K562 (cell line): ENCODE measurements around the gene AAR2. TPM values are rescaled to one million over a fixed set of nuclear protein-coding genes. Genes with fewer than 3 reads are reported as not detected.

ENCODE experiments used
- ATAC-seq: fragments of 200-7000 bp; cut with Tn5 transposase; 3 replicates; pipeline ENCODE4 v1.9.1; 2020; ENCODE audit warnings: moderate library complexity
- BruUV-seq: library from RNA; stranded (reverse); fragments of 400-500 nt; replicated peaks from 2 replicates; lab custom pipeline; 2021; lab: Mats Ljungman, UMichigan
- CTCF ChIA-PET: fragments of 300-600 bp; formaldehyde crosslinking; extraction: SDS; loops from one replicate; lab custom pipeline; 2021; ENCODE audit warnings: low intra/inter-chr PET ratio; lab: Yijun Ruan, JAX
- POLR2A ChIA-PET: fragments of 300-600, 350-650 bp; sonication (Branson Sonifier 250); formaldehyde crosslinking; extraction: SDS; loops from one replicate; lab custom pipeline; 2021; ENCODE audit warnings: antibody characterized with exemption, inconsistent platforms; lab: Yijun Ruan, JAX
- DNase-seq, 4 experiments: peaks; one replicate each; pipeline versions ENCODE4 v3.0.0 to v3.0.0-alpha.2; 2011 to 2018; ENCODE audit warnings: low spot score in 3 of 4, mixed read lengths in 3 of 4; ENCODE audit errors: extremely low read depth in 1 of 4
- FAIRE-seq: peaks from 2 replicates; lab custom pipeline; 2011; peaks lifted over from hg19 to GRCh38; lab: Jason Lieb, UNC
- H2AFZ ChIP-seq: 2 replicates; pipeline ENCODE4 v1.6.0; 2011; ENCODE audit warnings: low read depth, low read length, control low read depth, inconsistent platforms
- H3K27ac ChIP-seq: fragments of 200-600 bp; 3 replicates; pipeline ENCODE4 v1.8.0; 2011; ENCODE audit warnings: low read depth, mild to moderate bottlenecking, control low read depth, inconsistent platforms, low read length, moderate library complexity, mixed read lengths; ENCODE audit errors: extremely low read depth
- H3K27me3 ChIP-seq, 2 experiments: fragments of 300-600 bp in 1 of 2; 2 replicates in 1 of 2; 3 replicates in 1 of 2; pipeline versions ENCODE4 v1.6.0 to v1.8.0; 2011; ENCODE audit warnings: inconsistent platforms in 2 of 2, low read length in 2 of 2, mild to moderate bottlenecking in 1 of 2, mixed read lengths in 1 of 2, moderate library complexity in 1 of 2; ENCODE audit not compliant: control insufficient read depth in 2 of 2, insufficient read depth in 2 of 2
- H3K36me3 ChIP-seq: fragments of 300-600 bp; 3 replicates; pipeline ENCODE4 v1.8.0; 2011; ENCODE audit warnings: mild to moderate bottlenecking, low read length, inconsistent platforms; ENCODE audit not compliant: control insufficient read depth, insufficient read depth
- H3K4me1 ChIP-seq, 2 experiments: fragments of 200-600 bp in 1 of 2; replicated peaks in 1 of 2; 2 replicates in 1 of 2; 3 replicates in 1 of 2; pipeline versions ENCODE4 v1.5.1 to v1.8.0; 2011; ENCODE audit warnings: inconsistent platforms in 2 of 2, low read length in 2 of 2, mild to moderate bottlenecking in 1 of 2, mixed read lengths in 1 of 2, moderate library complexity in 1 of 2; ENCODE audit not compliant: control insufficient read depth in 2 of 2, insufficient read depth in 2 of 2
- H3K4me2 ChIP-seq: 2 replicates; pipeline ENCODE4 v1.6.1; 2011; ENCODE audit warnings: low read length, control low read depth, inconsistent platforms, mixed read lengths; ENCODE audit not compliant: insufficient read depth
- H3K4me3 ChIP-seq: fragments of 200-600 bp; sonication (generic), shearing (Covaris generic); 2 replicates; pipeline ENCODE4 v1.5.1; 2016; ENCODE audit warnings: control low read depth, inconsistent platforms
- H3K79me2 ChIP-seq: fragments of 200-600 bp; 3 replicates; pipeline ENCODE4 v1.8.0; 2011; ENCODE audit warnings: low read length, inconsistent platforms; ENCODE audit not compliant: control insufficient read depth, insufficient read depth
- H3K9ac ChIP-seq, 2 experiments: 2 replicates each; pipeline versions ENCODE4 v1.6.0 to v1.6.1; 2011; ENCODE audit warnings: low read depth in 2 of 2, low read length in 2 of 2, control low read depth in 1 of 2, inconsistent platforms in 1 of 2, mild to moderate bottlenecking in 1 of 2, mixed read lengths in 1 of 2; ENCODE audit not compliant: insufficient read depth in 1 of 2
- H3K9me1 ChIP-seq: one replicate; pipeline ENCODE4 v1.6.0; 2011; ENCODE audit warnings: inconsistent platforms, mild to moderate bottlenecking, low read length, moderate library complexity; ENCODE audit not compliant: control insufficient read depth, insufficient read depth
- H3K9me3 ChIP-seq: replicated peaks from 2 replicates; pipeline ENCODE4 v1.5.1; 2011; ENCODE audit warnings: low read depth, low read length, inconsistent platforms; ENCODE audit not compliant: control insufficient read depth, insufficient read depth
- H4K20me1 ChIP-seq: replicated peaks from 2 replicates; pipeline ENCODE4 v1.6.1; 2011; ENCODE audit warnings: low read length, inconsistent platforms, mixed read lengths; ENCODE audit not compliant: control insufficient read depth, insufficient read depth
- KAT7 ChIP-seq: sonication (generic); formaldehyde crosslinking; IDR thresholded peaks from 2 replicates; pipeline ENCODE4 v1.8.0; 2022; ENCODE audit warnings: missing genetic modification reagents, mild to moderate bottlenecking, borderline replicate concordance
- RBBP5 ChIP-seq: fragments of 200-600 bp; sonication (generic); IDR thresholded peaks from 2 replicates; pipeline ENCODE4 v1.6.1; 2012; ENCODE audit warnings: borderline replicate concordance, mild to moderate bottlenecking, low read length, control low read depth, inconsistent platforms; ENCODE audit not compliant: insufficient read depth, poor library complexity, severe bottlenecking
- ZC3H11A ChIP-seq: IDR thresholded peaks from 2 replicates; pipeline ENCODE4 v1.6.1; 2012; ENCODE audit warnings: low read depth, low read length, improper control_type of control experiment
- ZC3H8 ChIP-seq: fragments of 450-650 bp; IDR thresholded peaks from 2 replicates; pipeline ENCODE4 v1.6.1; 2017
- ZSCAN32 ChIP-seq: fragments of 450-650 bp; formaldehyde crosslinking; IDR thresholded peaks from 2 replicates; pipeline ENCODE4 v1.4.0; 2020; ENCODE audit warnings: mild to moderate bottlenecking, moderate library complexity
- WGBS: fragments of 100-300 bp; shearing (Covaris generic); methylation state at CpG from one replicate; pipeline ENCODE4 v1.1.6; 2016; ENCODE audit warnings: low coverage, mixed read lengths; ENCODE audit not compliant: insufficient coverage; ENCODE audit errors: missing lambda C conversion rate; 5-methylcytosine and 5-hydroxymethylcytosine counted together
- in situ Hi-C: fragments of 300-500 bp; cut with MboI; formaldehyde crosslinking; loops from 4 replicates; pipeline ENCODE4 v1.15.0; 2018; ENCODE audit warnings: inconsistent platforms, mixed read lengths
- intact Hi-C: fragments of 100-400 bp; cut with micrococcal nuclease; formaldehyde crosslinking; loops from 2 replicates; pipeline ENCODE4 v1.14.2; 2022
- polyA plus RNA-seq, 8 experiments: library from polyadenylated mRNA; depleted of rRNA in 4 of 8; stranded (reverse) in 5 of 8; unstranded in 3 of 8; fragments of >200 nt; fragmentation: Nextera tagmentation in 2 of 8; fragmentation: Illumina TruSeq in 1 of 8; extraction: Ambion mirVana in 2 of 8; extraction: Trizol in 1 of 8; gene quantifications; 2 replicates each; pipeline versions ENCODE4 v1.2.1 to v1.2.3, GENCODE V29; 2011 to 2014; ENCODE audit warnings: inconsistent platforms in 1 of 8, missing spikeins in 1 of 8
- total RNA-seq, 7 experiments: library from RNA; depleted of rRNA in 6 of 7; stranded (reverse); fragments of >200 nt in 6 of 7; fragmentation: Illumina TruSeq in 2 of 7; extraction: Trizol in 2 of 7; gene quantifications; 2 replicates each; pipeline versions ENCODE4 v1.2.1 to v1.2.3, GENCODE V29; 2011 to 2021; ENCODE audit warnings: low replicate concordance in 1 of 7
- TF ChIP-seq, protein P1 (sequence below): fragments of 250-450 bp; sonication (Bioruptor Pico); IDR thresholded peaks from 2 replicates; pipeline ENCODE4 v1.8.0; 2021; ENCODE audit warnings: moderate library complexity, mild to moderate bottlenecking, inconsistent platforms
- TF ChIP-seq, protein P2 (sequence below): fragments of 250-450 bp; sonication (Bioruptor Pico); IDR thresholded peaks from 2 replicates; pipeline ENCODE4 v1.4.0; 2020

Gene AAR2
- total and polyA plus RNA-seq, 9 of the 15 experiments (the other 6 are each of a cell fraction or from before 2014, with no cell fraction given): 6.5 to 36.2 (median 24.7) TPM

DNA sequence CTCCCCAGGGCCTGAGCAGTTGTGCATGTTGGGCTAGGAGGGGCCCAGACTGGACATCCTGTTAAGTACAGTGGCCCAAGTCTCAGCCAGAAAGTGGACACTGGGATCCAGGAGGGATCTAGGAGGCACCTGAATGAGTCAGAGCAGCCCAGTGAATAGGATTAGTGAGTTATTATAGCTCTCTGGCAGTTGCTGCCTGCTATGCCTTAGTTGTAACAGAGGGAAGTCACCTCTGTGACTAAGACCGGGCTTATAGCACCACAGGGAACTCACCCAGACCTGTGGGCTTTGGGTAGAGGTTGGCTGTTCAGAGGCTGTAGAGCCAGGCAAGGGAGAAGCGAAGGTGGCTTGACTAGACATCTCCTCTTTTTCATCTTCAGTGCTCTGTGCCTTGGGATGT lies 39.0 kb upstream of the AAR2 start:
- CTCF ChIA-PET: interaction anchor here (0.6 kb wide), 1 partner anchor 202 kb away, joined by 3 read pairs; no protein-coding TSS in a partner anchor
- TF ChIP-seq ZC3H8 (no peak), KAT7 (no peak), RBBP5 (no peak), ZSCAN32 (CRISPR knock-in tag) (no peak), ZC3H11A (no peak)
- TF ChIP-seq, protein P1, sequence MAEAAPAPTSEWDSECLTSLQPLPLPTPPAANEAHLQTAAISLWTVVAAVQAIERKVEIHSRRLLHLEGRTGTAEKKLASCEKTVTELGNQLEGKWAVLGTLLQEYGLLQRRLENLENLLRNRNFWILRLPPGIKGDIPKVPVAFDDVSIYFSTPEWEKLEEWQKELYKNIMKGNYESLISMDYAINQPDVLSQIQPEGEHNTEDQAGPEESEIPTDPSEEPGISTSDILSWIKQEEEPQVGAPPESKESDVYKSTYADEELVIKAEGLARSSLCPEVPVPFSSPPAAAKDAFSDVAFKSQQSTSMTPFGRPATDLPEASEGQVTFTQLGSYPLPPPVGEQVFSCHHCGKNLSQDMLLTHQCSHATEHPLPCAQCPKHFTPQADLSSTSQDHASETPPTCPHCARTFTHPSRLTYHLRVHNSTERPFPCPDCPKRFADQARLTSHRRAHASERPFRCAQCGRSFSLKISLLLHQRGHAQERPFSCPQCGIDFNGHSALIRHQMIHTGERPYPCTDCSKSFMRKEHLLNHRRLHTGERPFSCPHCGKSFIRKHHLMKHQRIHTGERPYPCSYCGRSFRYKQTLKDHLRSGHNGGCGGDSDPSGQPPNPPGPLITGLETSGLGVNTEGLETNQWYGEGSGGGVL (CRISPR knock-in tag): no peak
- TF ChIP-seq, protein P2, sequence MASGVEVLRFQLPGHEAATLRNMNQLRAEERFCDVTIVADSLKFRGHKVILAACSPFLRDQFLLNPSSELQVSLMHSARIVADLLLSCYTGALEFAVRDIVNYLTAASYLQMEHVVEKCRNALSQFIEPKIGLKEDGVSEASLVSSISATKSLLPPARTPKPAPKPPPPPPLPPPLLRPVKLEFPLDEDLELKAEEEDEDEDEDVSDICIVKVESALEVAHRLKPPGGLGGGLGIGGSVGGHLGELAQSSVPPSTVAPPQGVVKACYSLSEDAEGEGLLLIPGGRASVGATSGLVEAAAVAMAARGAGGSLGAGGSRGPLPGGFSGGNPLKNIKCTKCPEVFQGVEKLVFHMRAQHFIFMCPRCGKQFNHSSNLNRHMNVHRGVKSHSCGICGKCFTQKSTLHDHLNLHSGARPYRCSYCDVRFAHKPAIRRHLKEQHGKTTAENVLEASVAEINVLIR: no peak
- WGBS: 4% methylated on average over 2 of the region's 2 CpGs
- FAIRE-seq (no peak), DNase-seq (no peak), ATAC-seq (no peak)
- in situ Hi-C loops (loop anchor here (5.0 kb wide), 1 partner anchor 40 kb away; no protein-coding TSS in a partner anchor), intact Hi-C loops (no loop called here)
- no TSS peak for BruUV-seq
- no peak overlapping the region for H3K27ac ChIP-seq
- peaks cover 6% of the 10 kb centered on the region; the same call in 1 of the 2 replicates for H4K20me1 ChIP-seq
- H2AFZ ChIP-seq: no peak overlapping the region
- peaks cover 12 to 45% of the 10 kb centered on the region in 2 experiments; a peak in 3 of 5 replicates for H3K27me3 ChIP-seq
- POLR2A ChIA-PET: no interaction called here
- H3K79me2 ChIP-seq: no peaks in the 10 kb centered on the region
- no peaks in the 10 kb centered on the region for H3K9me3 ChIP-seq
- H3K9ac ChIP-seq: no peak overlapping the region
- no peak overlapping the region for H3K4me3 ChIP-seq
- no peaks in the 10 kb centered on the region for H3K4me1 ChIP-seq
- no peak overlapping the region for H3K4me2 ChIP-seq
- no peaks in the 10 kb centered on the region for H3K36me3 ChIP-seq
- H3K9me1 ChIP-seq: no peaks in the 10 kb centered on the region
